GM12878 (cell line): ENCODE measurements around the gene ZKSCAN2. TPM values are rescaled to one million over a fixed set of nuclear protein-coding genes. Genes with fewer than 3 reads are reported as not detected.

Source experiments
- ATAC-seq: fragments of 200-7000 bp; cut with Tn5 transposase; 3 replicates; pipeline ENCODE4 v1.9.1; 2020; ENCODE audit warnings: mild to moderate bottlenecking, moderate library complexity
- BruUV-seq: library from RNA; stranded (reverse); fragments of 400-500 nt; replicated peaks from 2 replicates; lab custom pipeline; 2021; lab: Mats Ljungman, UMichigan
- CTCF ChIA-PET: fragments of 300-600 bp; sonication (Branson Sonifier 250); formaldehyde crosslinking; extraction: SDS; loops from one replicate; lab custom pipeline; 2021; ENCODE audit warnings: inconsistent platforms; lab: Yijun Ruan, JAX
- POLR2A ChIA-PET: fragments of 350-600 bp; formaldehyde crosslinking; extraction: SDS; loops from one replicate; lab custom pipeline; 2021; ENCODE audit warnings: inconsistent platforms; lab: Charles Lee
- RAD21 ChIA-PET: fragments of 300-600 bp; sonication (Branson Sonifier 250); formaldehyde crosslinking; loops from one replicate; lab custom pipeline; 2023; ENCODE audit warnings: antibody characterized with exemption; ENCODE audit not compliant: unreplicated experiment; lab: Charles Lee
- SMC1A ChIA-PET: fragments of 300-600 bp; sonication (Branson Sonifier 250); formaldehyde crosslinking; loops from one replicate; lab custom pipeline; 2023; ENCODE audit not compliant: unreplicated experiment, uncharacterized antibody; lab: Charles Lee
- DNase-seq: peaks from one replicate; pipeline ENCODE4 v3.0.0-alpha.2; 2011; ENCODE audit warnings: low read depth, low spot score
- FAIRE-seq: peaks from 3 replicates; lab custom pipeline; 2011; peaks lifted over from hg19 to GRCh38; lab: Jason Lieb, UNC
- H2AFZ ChIP-seq: 2 replicates; pipeline ENCODE4 v1.6.0; 2011; ENCODE audit warnings: low read depth, low read length, control low read depth; ENCODE audit not compliant: control insufficient read depth
- H3K27ac ChIP-seq: 2 replicates; pipeline ENCODE4 v1.5.1; 2011; ENCODE audit warnings: control low read depth; ENCODE audit not compliant: control insufficient read depth, insufficient read depth
- H3K27me3 ChIP-seq, 2 experiments: replicated peaks in 1 of 2; 2 replicates each; pipeline versions ENCODE4 v1.6.0 to v1.6.1; 2011; ENCODE audit warnings: low read length in 1 of 2; ENCODE audit not compliant: control insufficient read depth in 2 of 2, insufficient read depth in 2 of 2
- H3K36me3 ChIP-seq, 2 experiments: 2 replicates each; pipeline ENCODE4 v1.5.1; 2011; ENCODE audit warnings: low read length in 1 of 2; ENCODE audit not compliant: control insufficient read depth in 2 of 2, insufficient read depth in 2 of 2
- H3K4me1 ChIP-seq: 2 replicates; pipeline ENCODE4 v1.6.1; 2011; ENCODE audit warnings: mild to moderate bottlenecking, low read length, moderate library complexity, mixed read lengths; ENCODE audit not compliant: control insufficient read depth, insufficient read depth
- H3K4me2 ChIP-seq: 2 replicates; pipeline ENCODE4 v1.6.0; 2011; ENCODE audit warnings: control low read depth; ENCODE audit not compliant: control insufficient read depth, insufficient read depth
- H3K4me3 ChIP-seq: fragments of 200-600 bp; sonication (generic); 2 replicates; pipeline ENCODE4 v1.5.1; 2016
- H3K79me2 ChIP-seq: 2 replicates; pipeline ENCODE4 v1.6.0; 2011; ENCODE audit warnings: low read length; ENCODE audit not compliant: control insufficient read depth, insufficient read depth
- H3K9ac ChIP-seq: 2 replicates; pipeline ENCODE4 v1.8.0; 2011; ENCODE audit warnings: low read length, control low read depth, mixed read lengths; ENCODE audit not compliant: control insufficient read depth, insufficient read depth
- H3K9me3 ChIP-seq: replicated peaks from 3 replicates; pipeline ENCODE4 v1.5.1; 2011; ENCODE audit warnings: mild to moderate bottlenecking, low read length; ENCODE audit not compliant: control insufficient read depth, insufficient read depth
- H4K20me1 ChIP-seq: 2 replicates; pipeline ENCODE4 v1.6.0; 2011; ENCODE audit not compliant: control insufficient read depth, insufficient read depth
- BCL11A ChIP-seq: IDR thresholded peaks from 2 replicates; pipeline ENCODE4 v1.6.1; 2011; ENCODE audit warnings: low read depth, low read length
- CBFB ChIP-seq: IDR thresholded peaks from 2 replicates; pipeline ENCODE4 v1.6.1; 2016; ENCODE audit warnings: antibody characterized with exemption, low read depth
- EGR1 ChIP-seq, 2 experiments: IDR thresholded peaks; 1 replicate in 1 of 2; 2 replicates in 1 of 2; pipeline ENCODE4 v1.6.1; 2011 to 2012; ENCODE audit warnings: low read depth in 2 of 2, low read length in 2 of 2, borderline replicate concordance in 1 of 2, mild to moderate bottlenecking in 1 of 2, moderate library complexity in 1 of 2
- IKZF2 ChIP-seq, 2 experiments: fragments of 450-650 bp; IDR thresholded peaks; 2 replicates each; pipeline ENCODE4 v1.6.1; 2017; ENCODE audit warnings: mild to moderate bottlenecking in 2 of 2, moderate library complexity in 2 of 2
- IRF4 ChIP-seq: IDR thresholded peaks from 2 replicates; pipeline ENCODE4 v1.6.1; 2011; ENCODE audit warnings: low read depth, low read length
- JUNB ChIP-seq: IDR thresholded peaks from 2 replicates; pipeline ENCODE4 v1.6.1; 2016; ENCODE audit warnings: antibody characterized with exemption, mild to moderate bottlenecking
- MTA2 ChIP-seq: fragments of 450-650 bp; IDR thresholded peaks from 2 replicates; pipeline ENCODE4 v1.6.1; 2016; ENCODE audit warnings: low read depth, mild to moderate bottlenecking, moderate library complexity
- PML ChIP-seq: IDR thresholded peaks from 2 replicates; pipeline ENCODE4 v1.6.1; 2012; ENCODE audit warnings: low read length, inconsistent platforms
- RB1 ChIP-seq: fragments of 450-650 bp; formaldehyde crosslinking; IDR thresholded peaks from 2 replicates; pipeline ENCODE4 v1.6.1; 2017; ENCODE audit warnings: mild to moderate bottlenecking, borderline replicate concordance
- REST ChIP-seq: IDR thresholded peaks from 2 replicates; pipeline ENCODE4 v1.6.1; 2012; ENCODE audit warnings: mild to moderate bottlenecking, low read depth, low read length
- SREBF1 ChIP-seq: IDR thresholded peaks from 2 replicates; pipeline ENCODE4 v1.6.1; 2012; ENCODE audit warnings: mild to moderate bottlenecking, low read length
- STAT1 ChIP-seq: fragments of 450-650 bp; conservative IDR thresholded peaks from 2 replicates; pipeline ENCODE4 v1.6.1; 2014; ENCODE audit warnings: antibody characterized with exemption, mild to moderate bottlenecking
- SUPT20H ChIP-seq: IDR thresholded peaks from 2 replicates; pipeline ENCODE4 v1.6.1; 2011; ENCODE audit warnings: low read depth, mild to moderate bottlenecking, low read length, moderate library complexity, borderline replicate concordance; ENCODE audit not compliant: control insufficient read depth
- TCF12 ChIP-seq: IDR thresholded peaks from 2 replicates; pipeline ENCODE4 v1.6.1; 2011; ENCODE audit warnings: low read depth, mild to moderate bottlenecking, low read length
- YBX1 ChIP-seq: fragments of 450-650 bp; IDR thresholded peaks from 2 replicates; pipeline ENCODE4 v1.6.1; 2016; ENCODE audit warnings: antibody characterized with exemption
- ZBED1 ChIP-seq: IDR thresholded peaks from 2 replicates; pipeline ENCODE4 v1.6.1; 2016; ENCODE audit warnings: borderline replicate concordance
- ZNF207 ChIP-seq: fragments of 450-650 bp; IDR thresholded peaks from 2 replicates; pipeline ENCODE4 v1.6.1; 2014; ENCODE audit warnings: antibody characterized with exemption, mild to moderate bottlenecking, borderline replicate concordance
- WGBS: methylation state at CpG from one replicate; pipeline ENCODE4 v1.1.6; 2016; ENCODE audit warnings: low lambda C conversion rate; ENCODE audit not compliant: insufficient replicate concordance, insufficient coverage; ENCODE audit errors: missing lambda C conversion rate; 5-methylcytosine and 5-hydroxymethylcytosine counted together
- in situ Hi-C: fragments of 300-500 bp; cut with MboI; formaldehyde crosslinking; loops from 9 replicates; pipeline ENCODE4 v1.14.3; 2018; ENCODE audit warnings: mixed read lengths
- intact Hi-C: fragments of 100-400 bp; cut with micrococcal nuclease; formaldehyde crosslinking; loops from one replicate; pipeline ENCODE4 v1.14.2; 2022; ENCODE audit not compliant: unreplicated experiment
- polyA plus RNA-seq, 11 experiments: library from polyadenylated mRNA; depleted of rRNA in 4 of 11; unstranded in 6 of 11; stranded (reverse) in 5 of 11; fragments of >200 nt; fragmentation: Nextera tagmentation in 4 of 11; fragmentation: Illumina TruSeq in 1 of 11; extraction: Ambion mirVana in 4 of 11; extraction: Trizol in 1 of 11; gene quantifications; 1 replicate in 1 of 11; 2 replicates in 10 of 11; pipeline versions ENCODE4 v1.2.1 to v1.2.3, GENCODE V29; 2011 to 2016; ENCODE audit warnings: inconsistent platforms in 2 of 11, missing spikeins in 2 of 11, low read depth in 1 of 11
- total RNA-seq, 4 experiments: library from RNA; depleted of rRNA in 3 of 4; stranded (reverse); fragments of >200 nt in 3 of 4; fragmentation: Illumina TruSeq in 1 of 4; extraction: Trizol in 1 of 4; gene quantifications; 2 replicates each; pipeline versions ENCODE4 v1.2.1 to v1.2.3, GENCODE V29; 2013 to 2021

Gene ZKSCAN2
- total and polyA plus RNA-seq, 10 of the 15 experiments (the other 5 are each of a cell fraction or from before 2014, with no cell fraction given) = 0.75 to 6.6 (median 2.9) TPM

DNA sequence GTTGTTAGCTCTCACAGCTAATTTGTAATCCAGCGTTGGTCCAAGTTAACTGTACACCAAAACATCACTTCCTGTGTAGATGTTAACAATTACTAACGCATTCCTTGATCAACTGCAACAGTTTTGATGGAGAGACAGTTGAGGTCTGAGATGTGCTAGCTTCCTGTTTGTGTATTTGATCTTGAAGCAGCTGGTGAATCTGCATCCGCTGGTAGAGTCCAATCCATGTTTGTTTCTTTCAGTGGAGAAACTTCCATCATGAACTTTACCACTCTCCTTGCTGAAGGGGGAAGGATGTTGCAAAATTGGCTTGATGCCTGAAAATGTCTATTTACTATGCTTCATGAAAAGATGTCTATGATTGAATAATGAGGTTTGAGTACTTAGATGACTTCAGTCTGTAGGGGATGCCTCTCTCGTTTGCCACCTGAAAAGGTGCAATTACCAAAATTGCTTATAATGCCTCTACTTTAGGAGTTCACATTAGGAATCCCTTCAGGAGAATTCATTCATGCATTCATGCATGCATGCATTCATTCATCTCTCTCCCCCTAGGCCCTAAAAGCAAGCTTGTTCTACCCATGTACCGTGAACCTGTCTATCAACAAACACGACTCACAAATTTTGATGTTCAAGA, 39.6 kb upstream of the ZKSCAN2 start:
- POLR2A ChIA-PET = no interaction called here
- H3K79me2 ChIP-seq = no peaks in the 10 kb centered on the region
- TF ChIP-seq ZBED1 (no peak), ZNF207 (no peak), MTA2 (no peak)
- DNase-seq (no peak), ATAC-seq (no peak), FAIRE-seq (no peak)
- in situ Hi-C loops (no loop called here), intact Hi-C loops (no loop called here)
- no peak overlapping the region for H3K27ac ChIP-seq
- CTCF ChIA-PET = no interaction called here
- RAD21 ChIA-PET = interaction anchor here (0.5 kb wide), 1 partner anchor 68 kb away, joined by 3 read pairs; no protein-coding TSS in a partner anchor
- H3K4me3 ChIP-seq = no peak overlapping the region
- H3K9ac ChIP-seq = no peak overlapping the region
- SMC1A ChIA-PET = no interaction called here
- no peak overlapping the region for H3K4me2 ChIP-seq
- H3K36me3 ChIP-seq = no peaks in the 10 kb centered on the region
- no TSS peak for BruUV-seq
- H2AFZ ChIP-seq = no peak overlapping the region
- no peaks in the 10 kb centered on the region for H3K9me3 ChIP-seq
- H3K27me3 ChIP-seq = no peaks in the 10 kb centered on the region
- H3K4me1 ChIP-seq = no peaks in the 10 kb centered on the region
- 43% methylated on average over 6 of the region's 6 CpGs for WGBS
- H4K20me1 ChIP-seq = no peaks in the 10 kb centered on the region

DNA sequence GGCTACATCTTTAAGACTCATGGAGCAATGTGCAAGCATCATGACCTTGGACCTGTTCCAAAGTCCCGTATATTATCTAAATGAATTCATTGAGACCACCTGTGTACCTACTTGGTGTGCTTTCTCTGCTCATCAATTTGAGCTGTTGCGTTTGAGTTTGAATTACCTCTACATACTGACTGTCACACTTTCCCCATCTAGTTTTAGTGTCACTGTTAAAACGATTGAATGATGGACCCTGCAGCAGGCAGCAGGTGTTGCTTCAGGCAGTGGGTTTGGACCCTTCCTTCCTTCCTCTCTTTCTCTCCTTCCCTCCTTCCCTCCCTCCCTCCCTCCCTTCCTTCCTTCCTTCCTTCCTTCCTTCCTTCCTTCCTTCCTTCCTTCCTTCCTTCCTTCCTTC, 33.9 kb upstream of the ZKSCAN2 start:
- in situ Hi-C loops (no loop called here), intact Hi-C loops (no loop called here)
- H3K4me3 ChIP-seq = no peak overlapping the region
- H3K4me2 ChIP-seq = no peak overlapping the region
- 41% methylated on average over 3 of the region's 3 CpGs for WGBS
- H3K27ac ChIP-seq = no peak overlapping the region
- no peak overlapping the region for H3K9ac ChIP-seq
- ChIA-PET POLR2A (no interaction called here), RAD21 (no interaction called here), CTCF (no interaction called here), SMC1A (no interaction called here)
- no peak overlapping the region for H2AFZ ChIP-seq
- H4K20me1 ChIP-seq = no peaks in the 10 kb centered on the region
- DNase-seq (no peak), ATAC-seq (no peak), FAIRE-seq (no peak)
- no peaks in the 10 kb centered on the region for H3K36me3 ChIP-seq
- no TSS peak for BruUV-seq
- H3K4me1 ChIP-seq = no peaks in the 10 kb centered on the region
- no peaks in the 10 kb centered on the region for H3K79me2 ChIP-seq
- no peaks in the 10 kb centered on the region for H3K9me3 ChIP-seq
- H3K27me3 ChIP-seq = no peaks in the 10 kb centered on the region
- TF ChIP-seq YBX1 (no peak), SUPT20H (no peak), SREBF1 (no peak), RB1 (no peak), BCL11A (no peak), TCF12 (no peak), REST (no peak), CBFB (no peak), STAT1 (no peak), IRF4 (no peak), JUNB (no peak), EGR1 (IDR thresholded peaks at IDR 0.05; ENCODE audit: borderline replicate concordance in 1 of 2, low read depth in 2 of 2, low read length in 2 of 2) (no peak), IKZF2 (IDR thresholded peaks at IDR 0.05) (no peak), PML (no peak)
